Mononuclear cell (primary cell): ENCODE measurements around the gene SRGAP3. TPM values are rescaled to one million over a fixed set of nuclear protein-coding genes. Genes with fewer than 3 reads are reported as not detected.

Source experiments
- H3K27me3 ChIP-seq: 2 replicates; pipeline ENCODE4 v1.6.0; 2011; ENCODE audit warnings: low read length, control low read depth; ENCODE audit not compliant: insufficient read depth
- H3K4me1 ChIP-seq: 2 replicates; pipeline ENCODE4 v1.5.1; 2011; ENCODE audit warnings: mild to moderate bottlenecking, low read length, control low read depth; ENCODE audit not compliant: insufficient read depth
- H3K4me3 ChIP-seq: 2 replicates; pipeline ENCODE4 v1.5.1; 2011; ENCODE audit warnings: mild to moderate bottlenecking, low read length, moderate library complexity
- H3K9me3 ChIP-seq: 2 replicates; pipeline ENCODE4 v1.5.1; 2011; ENCODE audit warnings: low read depth, mild to moderate bottlenecking, control low read depth, low read length
- total RNA-seq: library from RNA; depleted of rRNA; stranded (reverse); fragments of >200 nt; gene quantifications from one replicate; pipeline ENCODE4 v1.2.3, GENCODE V29; 2012

SRGAP3 gene
- total RNA-seq, 1 donor, result 2.2 TPM

DNA sequence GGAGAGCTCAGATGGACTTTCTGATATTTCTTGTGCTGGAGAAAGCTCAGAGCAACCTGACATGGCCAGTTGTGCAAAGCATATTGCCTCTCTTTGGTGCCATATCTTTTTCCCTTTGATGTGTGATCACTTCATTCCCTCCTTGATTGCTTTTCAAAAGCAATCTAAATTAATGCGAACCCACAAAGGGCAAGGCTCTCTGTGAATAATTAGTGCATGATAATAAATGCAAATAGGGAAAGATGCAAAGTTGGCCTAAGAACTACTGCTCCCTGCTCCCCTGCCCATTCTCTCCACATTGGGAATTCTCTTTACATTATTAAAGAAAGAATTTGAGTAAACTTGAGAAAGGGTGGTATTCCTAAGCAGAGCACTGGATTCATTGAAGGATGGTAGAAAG lies 60.9 kb downstream of the SRGAP3 start:
- Histone ChIP-seq H3K4me3 (no peak overlapping the region), H3K4me1 (no peaks in the 10 kb centered on the region), H3K9me3 (no peaks in the 10 kb centered on the region), H3K27me3 (no peaks in the 10 kb centered on the region)

DNA sequence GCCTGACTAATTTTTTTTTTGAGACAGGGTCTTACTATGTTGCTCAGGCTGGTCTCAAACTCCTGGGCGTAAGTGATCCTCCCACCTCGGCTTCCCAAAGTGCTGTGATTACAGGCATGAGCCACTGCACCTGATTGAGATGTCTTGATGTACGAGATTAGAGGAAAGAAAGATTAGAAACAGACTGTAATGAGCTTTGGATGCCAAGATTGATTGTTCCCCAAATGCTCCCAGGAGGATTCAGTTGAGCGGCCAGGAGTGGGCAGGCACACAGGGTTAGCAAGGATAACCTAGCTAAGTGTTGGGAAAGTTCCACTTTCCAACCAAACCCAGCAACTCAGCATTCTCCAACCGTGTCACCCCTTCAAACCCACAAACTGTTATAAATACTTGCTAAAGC lies 63.7 kb downstream of the SRGAP3 start:
- no peaks in the 10 kb centered on the region for H3K27me3 ChIP-seq
- peaks cover 7% of the 10 kb centered on the region for H3K4me1 ChIP-seq
- H3K9me3 ChIP-seq, result no peaks in the 10 kb centered on the region
- H3K4me3 ChIP-seq, result no peak overlapping the region

DNA sequence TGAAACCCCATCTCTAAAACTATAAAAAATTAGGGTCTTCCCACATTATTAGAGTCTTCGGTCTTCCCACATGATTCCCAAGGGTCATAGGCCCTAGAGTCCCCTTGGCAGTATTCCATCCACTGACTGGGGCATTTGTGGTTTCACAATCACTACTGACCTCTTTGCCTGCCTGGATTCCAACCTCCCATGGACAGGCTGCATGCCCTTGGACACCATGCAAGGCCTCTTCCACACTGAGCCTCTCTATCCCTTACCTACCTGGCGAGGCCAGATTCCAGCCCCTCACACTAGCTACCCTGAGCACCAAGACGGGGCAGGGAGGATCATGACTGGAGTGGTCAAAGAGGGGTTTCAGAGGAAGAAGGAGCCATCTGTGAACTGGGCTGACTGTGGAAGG lies 64.4 kb downstream of the SRGAP3 start:
- H3K27me3 ChIP-seq, result no peaks in the 10 kb centered on the region
- no peaks in the 10 kb centered on the region for H3K9me3 ChIP-seq
- peaks cover 13% of the 10 kb centered on the region for H3K4me1 ChIP-seq
- no peak overlapping the region for H3K4me3 ChIP-seq

DNA sequence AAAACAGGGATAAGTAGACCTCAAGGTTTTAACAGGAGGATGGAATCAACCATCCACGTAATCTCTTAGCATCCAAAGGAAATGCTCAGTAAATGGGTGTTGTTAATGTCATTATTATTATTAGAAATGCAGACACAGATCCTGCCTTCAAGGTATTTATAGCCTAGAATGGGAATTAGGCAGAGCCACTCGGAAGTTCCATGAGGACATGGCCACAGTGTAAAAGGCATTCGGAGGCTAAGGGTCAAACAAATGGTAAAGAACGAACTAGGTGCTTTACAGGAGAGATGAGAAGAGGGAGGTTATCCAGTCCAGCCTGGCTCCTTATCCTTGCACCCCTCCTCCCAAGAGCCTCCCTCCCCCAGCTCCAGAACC lies 65.0 kb downstream of the SRGAP3 start:
- Histone ChIP-seq H3K4me3 (no peak overlapping the region), H3K4me1 (peaks cover 19% of the 10 kb centered on the region), H3K27me3 (no peaks in the 10 kb centered on the region), H3K9me3 (no peaks in the 10 kb centered on the region)

DNA sequence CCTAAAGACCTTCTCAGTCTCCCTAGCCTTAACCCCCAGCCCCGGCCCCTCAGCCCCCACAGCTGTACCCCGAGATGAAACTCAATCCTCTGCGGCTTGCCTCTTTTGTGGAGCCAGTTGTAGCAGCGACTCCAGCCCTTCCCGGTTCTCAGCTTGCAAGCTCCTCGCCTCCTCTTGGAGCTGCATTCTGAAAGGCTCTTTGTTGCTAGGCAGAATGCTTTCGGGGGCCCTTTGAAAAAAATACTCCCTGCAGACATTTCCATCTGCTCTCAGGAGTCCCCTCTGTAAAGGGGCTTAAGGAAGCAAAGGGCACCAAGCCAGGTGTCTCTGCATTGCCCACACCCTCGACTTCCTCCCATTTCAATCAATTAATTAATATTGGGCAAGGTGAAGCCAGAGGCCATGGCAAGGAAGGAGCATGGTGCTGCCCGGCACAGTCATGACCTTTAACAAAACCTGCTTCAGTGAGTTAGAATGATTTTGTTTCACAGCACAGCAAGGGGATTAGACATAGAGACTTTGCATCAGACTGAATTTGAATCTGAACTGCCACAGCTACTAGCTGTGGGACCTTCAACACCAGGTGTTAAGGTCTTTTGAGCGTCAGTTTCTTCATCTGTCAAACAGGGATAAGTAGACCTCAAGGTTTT lies 65.5 kb downstream of the SRGAP3 start:
- Histone ChIP-seq H3K27me3 (no peaks in the 10 kb centered on the region), H3K4me1 (peaks cover 23% of the 10 kb centered on the region), H3K9me3 (no peaks in the 10 kb centered on the region), H3K4me3 (no peak overlapping the region)

DNA sequence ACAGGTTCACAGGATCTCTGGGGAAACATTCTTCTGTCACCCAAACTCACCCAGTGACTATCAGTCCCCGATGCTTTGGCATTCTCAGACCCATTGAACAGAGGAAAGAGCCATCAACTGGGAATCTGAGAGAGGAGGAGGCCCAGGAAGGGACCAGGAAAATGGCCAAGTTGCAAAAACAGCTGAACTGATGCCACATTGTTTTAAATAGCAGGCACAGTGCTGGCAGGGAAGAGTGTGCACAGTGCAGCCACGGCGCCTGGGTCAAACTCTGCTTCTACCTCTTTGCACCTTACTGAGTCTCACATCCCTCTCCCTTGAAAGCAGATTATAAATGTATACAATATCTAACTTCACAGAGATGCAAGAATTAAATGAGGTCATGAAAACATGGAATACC lies 66.4 kb downstream of the SRGAP3 start:
- Histone ChIP-seq H3K9me3 (no peaks in the 10 kb centered on the region), H3K4me1 (peaks cover 25% of the 10 kb centered on the region)

DNA sequence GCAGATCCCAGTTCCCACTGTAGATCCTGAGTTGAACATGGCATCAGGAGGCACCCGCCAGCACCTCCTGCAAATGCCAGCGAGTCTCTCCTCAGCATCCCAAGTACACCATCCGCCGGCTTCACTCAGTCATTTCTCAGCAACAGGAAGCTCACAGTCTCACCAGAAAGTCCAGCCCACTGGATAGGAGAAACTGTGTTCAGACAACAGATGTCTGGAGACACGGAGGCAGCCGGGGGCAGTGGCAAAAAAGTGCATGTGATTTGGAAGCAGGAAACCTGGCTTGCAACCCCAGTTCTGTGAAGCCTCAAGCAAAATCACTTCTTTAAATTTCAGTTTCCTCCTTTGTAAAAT lies 68.7 kb downstream of the SRGAP3 start:
- no peaks in the 10 kb centered on the region for H3K9me3 ChIP-seq
- H3K4me3 ChIP-seq, result no peak overlapping the region

More for the DNA sequence above, 66.4 kb downstream of the SRGAP3 start:
- H3K27me3 ChIP-seq, result no peaks in the 10 kb centered on the region
- no peak overlapping the region for H3K4me3 ChIP-seq

DNA sequence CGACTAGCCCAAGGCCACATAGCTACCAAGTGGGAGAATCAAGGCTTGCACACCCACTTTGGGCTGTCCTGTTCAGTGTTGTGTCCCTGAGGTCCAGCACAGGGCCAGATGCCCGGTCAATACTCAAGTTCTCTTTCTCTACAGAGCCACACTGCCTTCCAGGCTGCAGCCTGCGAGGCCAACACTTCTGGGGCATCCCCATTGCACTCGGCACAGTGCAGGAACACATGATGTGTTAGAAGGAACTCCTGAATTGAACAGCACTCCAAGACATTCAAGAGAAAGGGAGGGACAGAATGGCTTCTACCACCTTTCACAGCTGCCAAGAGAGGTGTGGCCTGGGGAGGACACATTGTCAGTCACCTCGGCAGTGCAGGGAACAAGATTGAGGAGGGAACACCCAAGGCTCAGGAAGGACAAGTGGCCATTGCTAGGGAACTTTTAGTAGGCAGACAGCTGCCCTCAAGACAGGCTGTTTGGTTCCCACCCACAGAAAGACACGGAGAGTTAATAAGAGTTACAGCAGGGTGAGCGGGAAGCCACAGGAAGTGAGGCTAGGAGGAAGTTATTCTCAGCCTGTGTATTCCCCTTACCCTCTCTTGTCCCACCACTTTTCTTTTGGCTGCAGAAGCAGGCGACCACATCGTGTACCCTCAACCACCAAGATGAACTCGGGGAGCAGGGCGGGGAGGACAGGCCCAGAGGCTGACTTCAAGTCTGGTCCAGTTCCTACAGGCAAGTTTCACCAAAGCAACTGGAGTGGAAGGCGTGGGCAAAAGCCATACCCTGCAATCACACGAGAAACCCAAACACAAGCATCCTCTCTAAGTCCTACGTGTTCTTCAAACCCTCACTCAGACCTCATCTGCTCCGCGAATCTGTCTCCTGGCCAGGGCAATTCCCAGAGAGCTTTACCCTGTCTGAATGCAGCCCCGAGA lies 69.4 kb downstream of the SRGAP3 start:
- Histone ChIP-seq H3K9me3 (no peaks in the 10 kb centered on the region), H3K4me1 (peaks cover 25% of the 10 kb centered on the region), H3K27me3 (no peaks in the 10 kb centered on the region), H3K4me3 (no peak overlapping the region)

More for the DNA sequence above, 68.7 kb downstream of the SRGAP3 start:
- Histone ChIP-seq H3K4me1 (peaks cover 25% of the 10 kb centered on the region), H3K27me3 (no peaks in the 10 kb centered on the region)

DNA sequence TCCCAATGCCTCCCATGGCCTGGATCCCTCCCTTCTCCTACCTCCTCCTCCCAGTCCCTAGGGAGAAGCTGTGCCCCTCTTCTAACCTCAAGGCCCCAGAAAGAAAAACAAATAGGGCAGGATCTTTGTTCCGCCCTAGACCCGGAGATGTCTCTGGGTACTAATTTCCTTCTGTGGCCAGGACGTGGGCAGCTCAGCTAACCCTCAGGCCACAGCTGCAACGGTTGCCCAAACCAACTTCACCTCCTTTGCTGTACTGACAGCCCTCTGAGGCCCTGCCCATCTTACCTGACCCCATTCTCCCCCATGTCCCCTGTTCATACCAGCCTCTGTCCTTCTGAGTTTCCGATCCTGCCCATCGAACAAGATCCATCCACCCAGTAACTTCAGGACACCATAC lies 70.7 kb downstream of the SRGAP3 start:
- peaks cover 25% of the 10 kb centered on the region for H3K4me1 ChIP-seq
- H3K9me3 ChIP-seq, result no peaks in the 10 kb centered on the region
- H3K4me3 ChIP-seq, result no peak overlapping the region
- H3K27me3 ChIP-seq, result no peaks in the 10 kb centered on the region

DNA sequence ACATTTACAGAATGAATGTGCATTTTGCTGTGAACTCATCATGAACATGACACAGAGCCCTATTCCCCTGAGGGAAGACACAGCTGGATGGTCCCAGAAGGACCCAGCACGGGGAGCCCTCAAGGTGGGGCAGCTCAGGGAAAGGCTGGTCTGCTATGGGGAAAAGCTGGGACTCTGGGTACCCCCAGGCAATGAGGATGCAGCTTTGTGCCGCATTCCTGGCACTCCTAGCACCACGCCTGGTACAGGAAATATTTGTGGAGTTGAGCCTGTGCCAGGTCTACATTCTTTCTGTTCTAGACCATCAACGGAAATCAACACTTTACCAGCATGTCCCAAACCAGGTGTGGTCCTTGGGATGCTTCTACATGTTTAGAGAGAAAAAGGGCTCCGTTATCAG lies 74.0 kb downstream of the SRGAP3 start:
- peaks cover 24% of the 10 kb centered on the region for H3K4me1 ChIP-seq
- no peaks in the 10 kb centered on the region for H3K9me3 ChIP-seq
- H3K27me3 ChIP-seq, result no peaks in the 10 kb centered on the region
- H3K4me3 ChIP-seq, result no peak overlapping the region

DNA sequence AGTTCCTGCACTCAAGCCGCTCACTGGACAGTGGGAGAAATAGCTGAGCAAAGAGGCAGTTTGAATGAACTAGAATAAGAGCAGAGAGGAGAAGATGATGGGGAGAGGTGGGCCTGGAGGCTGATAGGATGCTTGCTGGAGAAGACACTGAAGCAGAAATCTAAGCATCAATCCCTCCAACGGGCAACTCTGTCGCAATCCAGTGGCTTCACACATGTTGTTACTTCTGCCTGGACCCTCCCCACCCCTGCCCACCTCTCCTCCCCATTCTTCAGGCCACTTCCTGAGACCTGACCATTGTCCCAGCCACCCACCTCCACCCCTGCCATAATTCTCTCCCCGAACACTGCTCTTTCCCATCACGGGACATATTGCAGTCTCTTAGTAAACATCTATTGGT lies 76.0 kb downstream of the SRGAP3 start:
- Histone ChIP-seq H3K4me1 (peaks cover 22% of the 10 kb centered on the region), H3K4me3 (no peak overlapping the region), H3K9me3 (no peaks in the 10 kb centered on the region), H3K27me3 (no peaks in the 10 kb centered on the region)

DNA sequence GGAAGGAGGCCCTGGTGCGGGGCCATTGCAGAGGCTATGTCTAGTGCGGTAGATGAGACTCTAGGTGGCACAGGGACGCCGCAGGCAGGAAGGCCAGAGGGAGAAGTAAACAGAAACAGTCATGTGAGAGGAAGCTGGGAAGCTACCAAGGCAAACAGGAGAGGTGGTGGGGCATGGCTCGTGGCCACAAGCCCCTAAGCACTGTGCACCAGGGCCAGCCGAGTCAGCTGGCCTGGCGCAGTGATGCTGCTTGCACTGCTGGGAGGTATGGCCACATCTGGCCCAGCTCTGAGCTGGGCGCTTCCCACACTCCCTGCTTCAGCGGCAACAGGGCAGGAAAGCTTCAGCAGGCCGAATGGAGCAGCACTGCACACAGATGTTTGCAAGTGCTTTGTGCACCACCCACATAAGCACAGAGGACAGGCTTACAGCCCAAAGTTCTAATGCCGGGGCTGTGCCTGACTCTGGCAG lies 76.6 kb downstream of the SRGAP3 start:
- peaks cover 22% of the 10 kb centered on the region for H3K4me1 ChIP-seq
- H3K9me3 ChIP-seq, result no peaks in the 10 kb centered on the region
- no peak overlapping the region for H3K4me3 ChIP-seq
- H3K27me3 ChIP-seq, result no peaks in the 10 kb centered on the region

DNA sequence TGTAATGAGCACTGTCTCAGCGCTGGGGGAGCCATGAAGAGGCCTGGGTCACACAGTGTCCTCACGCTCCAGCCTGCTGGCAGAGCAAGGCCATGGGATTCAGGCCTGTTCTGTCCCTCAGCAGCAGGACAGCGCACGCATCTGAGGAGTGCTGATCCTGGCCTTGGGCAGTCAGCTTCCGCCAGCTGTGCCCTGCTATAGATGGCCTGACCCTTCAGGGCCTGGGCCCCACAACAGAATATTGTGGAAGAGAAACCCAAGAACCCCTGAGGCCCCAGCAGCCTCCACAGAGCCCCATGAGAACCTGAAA lies 78.6 kb downstream of the SRGAP3 start:
- Histone ChIP-seq H3K4me1 (peaks cover 22% of the 10 kb centered on the region), H3K27me3 (no peaks in the 10 kb centered on the region), H3K9me3 (no peaks in the 10 kb centered on the region), H3K4me3 (no peak overlapping the region)

DNA sequence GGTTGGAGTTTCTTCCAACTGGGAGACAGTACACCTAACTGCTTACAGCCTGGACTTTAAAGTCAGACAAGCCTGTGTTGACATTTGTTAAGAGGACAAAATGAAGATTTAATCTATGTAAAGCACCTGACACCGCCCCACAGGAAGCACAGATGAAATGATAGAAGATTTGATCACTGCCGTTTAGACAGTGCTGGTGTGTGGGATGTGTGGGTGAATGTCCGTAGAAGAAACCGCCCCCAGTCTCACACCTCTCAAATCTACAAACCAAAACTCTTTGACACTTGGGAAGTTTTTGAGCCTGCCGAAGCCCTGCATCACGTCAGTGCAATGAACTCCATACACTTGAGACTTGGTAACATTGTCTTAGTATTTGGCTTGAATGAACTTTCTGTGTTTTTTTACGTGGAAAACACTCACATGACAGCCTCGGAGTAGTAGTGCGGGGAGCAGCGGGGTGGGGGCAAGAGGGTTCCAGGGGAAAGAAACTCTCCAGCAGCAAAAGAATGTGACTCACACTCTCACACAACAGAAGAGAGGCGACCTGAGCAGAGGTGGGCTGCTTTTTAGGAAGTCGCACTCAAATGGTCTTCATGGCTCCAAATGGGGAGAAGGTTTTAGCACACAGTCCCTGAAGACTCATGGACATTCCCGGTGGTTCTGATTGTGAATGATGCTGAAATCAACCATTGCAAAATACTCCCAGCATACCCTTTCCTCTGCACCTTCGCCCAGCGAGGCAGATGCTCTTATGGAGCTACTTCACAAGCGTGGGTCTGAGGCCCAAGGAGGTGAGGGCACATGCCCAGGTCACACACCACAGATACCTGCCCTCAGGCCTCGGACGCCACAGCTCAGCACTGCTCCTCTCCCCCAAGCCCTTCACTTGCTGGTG lies 79.2 kb downstream of the SRGAP3 start:
- Histone ChIP-seq H3K27me3 (no peaks in the 10 kb centered on the region), H3K9me3 (no peaks in the 10 kb centered on the region), H3K4me3 (no peak overlapping the region), H3K4me1 (peaks cover 22% of the 10 kb centered on the region)

DNA sequence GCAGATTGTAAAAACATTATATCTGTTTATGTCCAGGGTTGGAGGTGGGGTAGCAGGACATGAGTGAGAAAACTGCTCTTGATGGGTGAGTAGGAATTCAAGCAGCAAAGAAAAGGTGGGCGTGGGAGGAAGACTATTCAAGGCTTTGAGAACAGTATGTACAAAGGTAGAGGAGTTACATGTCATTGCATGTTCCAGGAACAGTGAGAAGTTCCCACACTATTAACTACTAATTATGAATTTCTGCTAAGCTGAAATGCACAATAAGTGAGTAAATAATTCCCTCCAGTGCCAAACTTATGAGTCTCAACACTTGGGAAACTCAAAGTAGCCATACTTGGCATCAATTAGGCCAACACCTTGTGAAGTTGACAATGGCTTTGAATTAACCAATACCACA lies 80.1 kb downstream of the SRGAP3 start:
- H3K9me3 ChIP-seq, result no peaks in the 10 kb centered on the region
- H3K27me3 ChIP-seq, result no peaks in the 10 kb centered on the region
- H3K4me3 ChIP-seq, result no peak overlapping the region
- peaks cover 22% of the 10 kb centered on the region for H3K4me1 ChIP-seq
